OCI-LY3 (cell line): ENCODE results near the gene CETP.

Experiments used
- EZH2phosphoT487 ChIP-seq: fragments of 200-600 bp; shearing (Covaris generic); IDR thresholded peaks from 2 replicates; pipeline ENCODE4 v1.6.1; 2018; ENCODE audit warnings: antibody characterized with exemption, mixed run types, low read depth
- TF ChIP-seq, protein P1 (sequence below): fragments of 200-600, 300-600 bp; sonication (generic); IDR thresholded peaks from 2 replicates; pipeline ENCODE4 v1.5.1; 2014; ENCODE audit warnings: antibody characterized with exemption, low read length, low read depth

DNA sequence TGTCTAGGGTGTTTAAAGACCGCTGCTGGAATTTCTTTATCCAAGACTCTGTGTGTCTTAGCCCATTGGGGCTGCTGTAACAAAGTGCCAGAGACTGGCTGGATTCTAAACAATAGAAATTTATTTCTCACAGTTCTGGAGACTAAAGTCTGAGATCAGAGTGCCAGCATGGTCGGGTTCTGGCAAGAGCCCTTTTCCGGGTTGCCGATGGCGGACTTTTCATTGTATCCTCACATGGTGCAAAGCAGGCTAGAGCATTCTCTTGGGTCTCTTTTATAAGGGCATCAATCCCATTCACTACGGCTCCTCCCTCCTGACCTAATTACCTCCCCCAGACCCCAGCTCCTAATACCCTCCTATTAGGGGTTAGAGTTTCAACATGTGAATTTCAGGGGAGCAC is 37.1 kb downstream of the CETP start:
- no peak for TF ChIP-seq EZH2phosphoT487
- TF ChIP-seq, protein P1, sequence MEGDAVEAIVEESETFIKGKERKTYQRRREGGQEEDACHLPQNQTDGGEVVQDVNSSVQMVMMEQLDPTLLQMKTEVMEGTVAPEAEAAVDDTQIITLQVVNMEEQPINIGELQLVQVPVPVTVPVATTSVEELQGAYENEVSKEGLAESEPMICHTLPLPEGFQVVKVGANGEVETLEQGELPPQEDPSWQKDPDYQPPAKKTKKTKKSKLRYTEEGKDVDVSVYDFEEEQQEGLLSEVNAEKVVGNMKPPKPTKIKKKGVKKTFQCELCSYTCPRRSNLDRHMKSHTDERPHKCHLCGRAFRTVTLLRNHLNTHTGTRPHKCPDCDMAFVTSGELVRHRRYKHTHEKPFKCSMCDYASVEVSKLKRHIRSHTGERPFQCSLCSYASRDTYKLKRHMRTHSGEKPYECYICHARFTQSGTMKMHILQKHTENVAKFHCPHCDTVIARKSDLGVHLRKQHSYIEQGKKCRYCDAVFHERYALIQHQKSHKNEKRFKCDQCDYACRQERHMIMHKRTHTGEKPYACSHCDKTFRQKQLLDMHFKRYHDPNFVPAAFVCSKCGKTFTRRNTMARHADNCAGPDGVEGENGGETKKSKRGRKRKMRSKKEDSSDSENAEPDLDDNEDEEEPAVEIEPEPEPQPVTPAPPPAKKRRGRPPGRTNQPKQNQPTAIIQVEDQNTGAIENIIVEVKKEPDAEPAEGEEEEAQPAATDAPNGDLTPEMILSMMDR = no peak
